GM12801 (cell line): ENCODE results near the gene KRTAP5-7.

Experiments
- CTCF ChIP-seq: IDR thresholded peaks from one replicate; pipeline ENCODE4 v1.5.1; 2011; ENCODE audit warnings: control low read depth; ENCODE audit not compliant: insufficient read length; ENCODE audit errors: extremely low read depth

The KRTAP5-7 gene

GRCh38 chr11:71575723-71576424 lies 48.8 kb downstream of the KRTAP5-7 start:
- no peak for TF ChIP-seq CTCF

DNA sequence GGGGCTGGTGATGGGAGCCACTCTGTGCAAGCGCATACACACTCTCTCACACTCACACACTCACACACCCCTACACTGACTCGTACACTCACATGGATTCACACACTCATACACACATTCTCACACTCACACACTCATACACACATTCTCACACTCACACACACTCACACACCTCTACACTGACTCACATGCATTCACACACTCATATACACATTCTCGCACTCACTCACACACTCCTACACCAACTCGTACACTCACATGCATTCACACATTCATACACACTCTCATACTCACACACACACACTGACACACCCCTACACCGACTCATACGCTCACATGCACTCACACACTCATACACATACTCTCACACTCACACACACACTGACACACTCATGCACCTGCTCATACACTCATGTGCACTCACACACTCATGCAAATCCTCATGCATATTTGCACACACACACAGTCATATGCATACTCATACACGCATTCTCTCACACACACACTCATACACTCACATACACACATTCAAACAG lies 50.5 kb downstream of the KRTAP5-7 start:
- TF ChIP-seq CTCF = no peak
